Measurements from ENCODE around the gene ZNF221. TPM values are rescaled to one million over a fixed set of nuclear protein-coding genes. Genes with fewer than 3 reads are reported as not detected.

Gene ZNF221
- total RNA-seq, 2 experiments from 2014 or later, result 0.34 to 0.41 TPM

DNA sequence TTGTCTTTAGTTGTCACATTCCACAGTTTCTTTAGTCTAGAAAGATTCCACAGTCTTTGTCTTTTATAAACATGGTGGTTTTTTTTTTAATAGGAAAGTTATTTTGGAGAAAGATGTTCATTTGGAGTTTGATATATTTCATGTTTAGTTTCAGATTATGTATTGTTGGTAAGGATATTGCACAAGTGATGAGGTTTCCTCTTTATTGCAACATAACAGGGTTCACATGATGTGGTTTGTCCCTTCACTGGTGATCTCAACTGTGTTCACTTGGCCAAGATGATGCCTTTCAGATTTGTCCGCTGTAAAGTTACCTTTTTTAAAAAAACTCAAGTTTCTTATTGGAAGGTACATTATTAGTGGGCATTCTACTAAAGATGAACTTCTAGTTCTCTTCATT is 54.9 kb downstream of the ZNF221 start:
- Histone ChIP-seq H3K4me3 (ENCODE audit: low read length) (no peak overlapping the region), H3K27me3 (ENCODE audit: control insufficient read depth in 1 of 2, insufficient read depth in 2 of 2, low read length in 2 of 2) (no peaks in the 10 kb centered on the region), H3K36me3 (ENCODE audit: insufficient read depth, low read length) (peaks cover 41% of the 10 kb centered on the region), H3K4me1 (ENCODE audit: insufficient read depth, low read length) (peaks cover 18% of the 10 kb centered on the region), H3K27ac (ENCODE audit: low read depth in 1 of 2, low read length in 2 of 2) (no peak overlapping the region), H3K9me3 (ENCODE audit: control insufficient read depth in 1 of 2, insufficient read depth in 1 of 2, low read length in 2 of 2) (peaks cover 34 to 55% of the 10 kb centered on the region in 2 experiments)
- H3K9me3 Mint-ChIP-seq, result peaks cover 27% of the 10 kb centered on the region
- no peak overlapping the region for H3K27ac Mint-ChIP-seq
- peaks cover 29% of the 10 kb centered on the region for H3K4me1 Mint-ChIP-seq (ENCODE audit: low read depth)
- ChIA-PET CTCF (no interaction called here), POLR2A (no interaction called here)
- TF ChIP-seq CTCF (IDR thresholded peaks at IDR 0.05), result no peak
- ATAC-seq (ENCODE audit: poor library complexity), result no peak
- H3K4me3 Mint-ChIP-seq, result no peak overlapping the region
- peaks cover 77% of the 10 kb centered on the region for H3K36me3 Mint-ChIP-seq (ENCODE audit: low read depth)
- no peaks in the 10 kb centered on the region for H3K27me3 Mint-ChIP-seq
- intact Hi-C loops (cut with DNase I, micrococcal nuclease), result loop anchor here in 1 of 2 experiments (10.0 kb wide), 1 partner anchor 71 kb away; the partner anchor contains the start of gene ZNF45
- DNase-seq, result peak in 2 of 14 experiments; percentile 29

DNA sequence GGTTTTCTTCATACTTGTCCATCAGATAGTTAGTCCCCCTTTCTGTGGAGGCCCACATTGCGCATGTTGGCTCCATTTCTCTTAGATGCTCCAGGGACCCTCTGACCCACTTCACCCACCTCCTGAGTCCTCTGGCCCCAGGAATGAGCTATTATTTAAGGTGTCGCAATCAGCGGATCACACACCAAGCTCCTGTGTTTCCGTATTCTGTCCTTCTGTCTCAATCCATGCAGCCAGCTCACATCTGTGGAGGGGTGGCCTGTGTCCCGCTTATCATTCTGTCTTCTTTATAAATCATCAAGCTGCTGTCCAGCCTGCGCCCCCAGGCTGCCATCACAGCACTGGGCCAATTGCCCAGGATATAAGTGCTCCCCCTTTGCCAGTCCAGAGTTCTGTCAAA is 56.4 kb downstream of the ZNF221 start:
- peaks cover 36% of the 10 kb centered on the region for H3K9me3 Mint-ChIP-seq
- no peak for TF ChIP-seq CTCF (IDR thresholded peaks at IDR 0.05)
- H3K4me3 Mint-ChIP-seq, result no peak overlapping the region
- peaks cover 84% of the 10 kb centered on the region for H3K36me3 Mint-ChIP-seq (ENCODE audit: low read depth)
- ChIA-PET CTCF (no interaction called here), POLR2A (no interaction called here)
- Histone ChIP-seq H3K36me3 (ENCODE audit: insufficient read depth, low read length) (peaks cover 50% of the 10 kb centered on the region), H3K27ac (ENCODE audit: low read depth in 1 of 2, low read length in 2 of 2) (no peak overlapping the region), H3K4me3 (ENCODE audit: low read length) (no peak overlapping the region), H3K4me1 (ENCODE audit: insufficient read depth, low read length) (peaks cover 13% of the 10 kb centered on the region), H3K27me3 (ENCODE audit: control insufficient read depth in 1 of 2, insufficient read depth in 2 of 2, low read length in 2 of 2) (no peaks in the 10 kb centered on the region), H3K9me3 (ENCODE audit: control insufficient read depth in 1 of 2, insufficient read depth in 1 of 2, low read length in 2 of 2) (peaks cover 34 to 69% of the 10 kb centered on the region in 2 experiments)
- no peak overlapping the region for H3K27ac Mint-ChIP-seq
- DNase-seq (no peak), ATAC-seq (ENCODE audit: poor library complexity) (no peak)
- H3K4me1 Mint-ChIP-seq (ENCODE audit: low read depth), result peaks cover 23% of the 10 kb centered on the region
- intact Hi-C loops (cut with DNase I, micrococcal nuclease), result loop anchor here in 1 of 2 experiments (10.0 kb wide), 1 partner anchor 73 kb away; the partner anchor contains the start of gene ZNF45
- no peaks in the 10 kb centered on the region for H3K27me3 Mint-ChIP-seq

- Histone ChIP-seq H3K4me3 (ENCODE audit: low read length) (no peak overlapping the region), H3K9me3 (ENCODE audit: control insufficient read depth in 1 of 2, insufficient read depth in 1 of 2, low read length in 2 of 2) (peaks cover 33 to 95% of the 10 kb centered on the region in 2 experiments), H3K27me3 (ENCODE audit: control insufficient read depth in 1 of 2, insufficient read depth in 2 of 2, low read length in 2 of 2) (no peaks in the 10 kb centered on the region), H3K27ac (ENCODE audit: low read depth in 1 of 2, low read length in 2 of 2) (no peak overlapping the region), H3K36me3 (ENCODE audit: insufficient read depth, low read length) (peaks cover 50% of the 10 kb centered on the region), H3K4me1 (ENCODE audit: insufficient read depth, low read length) (no peaks in the 10 kb centered on the region)
- CTCF ChIA-PET, result no interaction called here
- DNase-seq (no peak), ATAC-seq (ENCODE audit: poor library complexity) (no peak)
- peaks cover 92% of the 10 kb centered on the region for H3K36me3 Mint-ChIP-seq (ENCODE audit: low read depth)
- H3K27me3 Mint-ChIP-seq, result no peaks in the 10 kb centered on the region
- POLR2A ChIA-PET, result no interaction called here
- no peak for TF ChIP-seq CTCF (IDR thresholded peaks at IDR 0.05)
- no peak overlapping the region for H3K4me3 Mint-ChIP-seq
- peaks cover 40% of the 10 kb centered on the region for H3K9me3 Mint-ChIP-seq
- intact Hi-C loops (cut with DNase I, micrococcal nuclease), result no loop called here
- H3K4me1 Mint-ChIP-seq (ENCODE audit: low read depth), result peaks cover 7% of the 10 kb centered on the region
- no peak overlapping the region for H3K27ac Mint-ChIP-seq
Observed at GRCh38 chr19:44010468-44010867, 59.4 kb downstream of the ZNF221 start.

Other genes starting within 250 kb of the ZNF221 start
- gene IRGC, start 235.2 kb upstream of the ZNF221 start, total RNA-seq, result not detected
- 10 to 100 TPM; 34.7 to 38.2 TPM for gene SMG9, start 196.3 kb upstream of the ZNF221 start, total RNA-seq
- gene KCNN4, start 170.3 kb upstream of the ZNF221 start, total RNA-seq, result 10 to 100 TPM in 1 of 2 experiments, 1 to 10 TPM in 1; 9.7 to 10.4 TPM
- not detected for gene LYPD5, start 148.8 kb upstream of the ZNF221 start, total RNA-seq
- gene ZNF283, start 123.9 kb upstream of the ZNF221 start, total RNA-seq, result 1 to 10 TPM; 2.3 to 3.7 TPM
- under 1 TPM; 0.58 to 0.64 TPM for gene ZNF404, start 67.3 kb upstream of the ZNF221 start, total RNA-seq
- gene ZNF45, start 15.9 kb upstream of the ZNF221 start, total RNA-seq, result 1 to 10 TPM; 4.0 to 4.6 TPM
- 1 to 10 TPM; 3.5 to 4.0 TPM for gene ZNF155, start 33.0 kb downstream of the ZNF221 start, total RNA-seq
- gene ZNF230, start 51.7 kb downstream of the ZNF221 start, total RNA-seq, result 1 to 10 TPM; 2.2 to 2.8 TPM
- 1 to 10 TPM; 4.5 to 5.8 TPM for gene ZNF222, start 74.2 kb downstream of the ZNF221 start, total RNA-seq
- gene ZNF223, start 100.8 kb downstream of the ZNF221 start, total RNA-seq, result 1 to 10 TPM in 1 of 2 experiments, under 1 TPM in 1; 0.67 to 1.1 TPM
- gene ZNF284, start 120.9 kb downstream of the ZNF221 start, total RNA-seq, result 1 to 10 TPM in 1 of 2 experiments, under 1 TPM in 1; 0.92 to 1.2 TPM
- gene ZNF224, start 143.1 kb downstream of the ZNF221 start, total RNA-seq, result 10 to 100 TPM; 21.3 to 23.9 TPM
- gene ZNF225, start 162.2 kb downstream of the ZNF221 start, total RNA-seq, result under 1 TPM; 0.71 to 0.73 TPM
- 1 to 10 TPM; 1.4 to 1.6 TPM for gene ZNF234, start 190.3 kb downstream of the ZNF221 start, total RNA-seq
- gene ZNF226, start 213.9 kb downstream of the ZNF221 start, total RNA-seq, result 1 to 10 TPM; 7.9 to 9.1 TPM

All from CD4-positive, alpha-beta T cell (primary cell).